Measurements from ENCODE around the gene TSPAN10.

GRCh38 chr17:81644496-81644895 is 7.5 kb downstream of the TSPAN10 start:
- no peak for TF ChIP-seq JUN (IDR thresholded peaks at IDR 0.05; ENCODE audit: low read depth, low read length)
- no peak for TF ChIP-seq USF2 (IDR thresholded peaks at IDR 0.05; ENCODE audit: low read length)
- no peak for TF ChIP-seq HDAC2 (IDR thresholded peaks at IDR 0.05; ENCODE audit: borderline replicate concordance in 1 of 2, low read depth in 2 of 2, low read length in 2 of 2)
- no peak for TF ChIP-seq CTCF (IDR thresholded peaks at IDR 0.05; ENCODE audit: control extremely low read depth in 1 of 3, insufficient read depth in 1 of 3, low read depth in 1 of 3, low read length in 3 of 3)
- TF ChIP-seq POLR2A (IDR thresholded peaks at IDR 0.05; ENCODE audit: control extremely low read depth in 1 of 2, low read depth in 2 of 2, low read length in 2 of 2): no peak
- TF ChIP-seq RXRA (IDR thresholded peaks at IDR 0.05; ENCODE audit: insufficient read depth, low read depth, low read length): no peak
- TF ChIP-seq CHD7 (IDR thresholded peaks at IDR 0.05; ENCODE audit: insufficient replicate concordance, low read length): no peak
- TF ChIP-seq HDAC6 (IDR thresholded peaks at IDR 0.05; ENCODE audit: low read depth, low read length): no peak

All from H1 (cell line).